CD14-positive monocyte (primary cell): ENCODE results near the gene UBL4A. TPM values are rescaled to one million over a fixed set of nuclear protein-coding genes. Genes with fewer than 3 reads are reported as not detected.

Experiments
- DNase-seq, 3 donors: peaks; one replicate each; pipeline ENCODE4 v3.0.0-alpha.2; 2011 to 2022
- H2AFZ ChIP-seq: 2 replicates; pipeline ENCODE4 v1.6.0; 2012; ENCODE audit warnings: mild to moderate bottlenecking, low read depth, low read length, inconsistent platforms; ENCODE audit not compliant: insufficient read depth, poor library complexity, severe bottlenecking
- H3K27ac ChIP-seq, 2 donors: 1 replicate in 1 of 2; 2 replicates in 1 of 2; pipeline ENCODE4 v1.5.1; 2012 to 2013; ENCODE audit warnings: low read length in 2 of 2, control low read depth in 1 of 2, inconsistent platforms in 1 of 2, low read depth in 1 of 2, mild to moderate bottlenecking in 1 of 2
- H3K27me3 ChIP-seq, 2 donors: one replicate each; pipeline versions ENCODE4 v1.6.0 to v1.6.1; 2011 to 2013; ENCODE audit warnings: low read length in 2 of 2; ENCODE audit not compliant: control insufficient read depth in 2 of 2, insufficient read depth in 2 of 2
- H3K36me3 ChIP-seq, 2 donors: replicated peaks in 1 of 2; 1 replicate in 1 of 2; 2 replicates in 1 of 2; pipeline versions ENCODE4 v1.5.1 to v1.6.1; 2012 to 2013; ENCODE audit warnings: low read length in 2 of 2, control low read depth in 1 of 2, inconsistent platforms in 1 of 2, mild to moderate bottlenecking in 1 of 2; ENCODE audit not compliant: insufficient read depth in 2 of 2, control insufficient read depth in 1 of 2
- H3K4me1 ChIP-seq, 2 donors: 1 replicate in 1 of 2; 2 replicates in 1 of 2; pipeline versions ENCODE4 v1.5.1 to v1.6.1; 2012 to 2013; ENCODE audit warnings: low read length in 2 of 2, control low read depth in 1 of 2, inconsistent platforms in 1 of 2, mild to moderate bottlenecking in 1 of 2, moderate library complexity in 1 of 2; ENCODE audit not compliant: insufficient read depth in 2 of 2, control insufficient read depth in 1 of 2
- H3K4me2 ChIP-seq: replicated peaks from 2 replicates; pipeline ENCODE3; 2012; ENCODE audit warnings: low read length, moderate library complexity, mild to moderate bottlenecking; ENCODE audit not compliant: poor library complexity, severe bottlenecking; ENCODE audit errors: extremely low read depth
- H3K4me3 ChIP-seq, 3 experiments: fragments of 200-600 bp in 1 of 3; sonication (generic) in 1 of 3; replicated peaks in 1 of 3; 1 replicate in 2 of 3; 2 replicates in 1 of 3; pipeline ENCODE4 v1.5.1; 2011 to 2013; ENCODE audit warnings: low read length in 3 of 3, mild to moderate bottlenecking in 3 of 3, control low read depth in 2 of 3, low read depth in 2 of 3, inconsistent platforms in 1 of 3, moderate library complexity in 1 of 3
- H3K79me2 ChIP-seq: 2 replicates; pipeline ENCODE4 v1.6.0; 2012; ENCODE audit warnings: mild to moderate bottlenecking, control low read depth, inconsistent platforms, low read length, moderate library complexity; ENCODE audit not compliant: insufficient read depth
- H3K9ac ChIP-seq: 2 replicates; pipeline ENCODE4 v1.6.0; 2017; ENCODE audit warnings: low read length, mild to moderate bottlenecking; ENCODE audit not compliant: insufficient read depth, poor library complexity, severe bottlenecking
- H3K9me3 ChIP-seq, 2 donors: replicated peaks in 1 of 2; 1 replicate in 1 of 2; 2 replicates in 1 of 2; pipeline versions ENCODE4 v1.5.1 to v1.6.1; 2012 to 2013; ENCODE audit warnings: low read length in 2 of 2, control low read depth in 1 of 2; ENCODE audit not compliant: control insufficient read depth in 1 of 2, insufficient read depth in 1 of 2
- H4K20me1 ChIP-seq: 2 replicates; pipeline ENCODE4 v1.6.0; 2012; ENCODE audit warnings: mild to moderate bottlenecking, low read length, control low read depth, moderate library complexity; ENCODE audit not compliant: insufficient read depth
- H3K27ac Mint-ChIP-seq, 7 donors: one replicate each; pipeline ENCODE4 v1.8.0; 2020; ENCODE audit warnings: mild to moderate bottlenecking in 7 of 7, mixed read lengths in 7 of 7, moderate library complexity in 6 of 7, inconsistent platforms in 2 of 7
- H3K27me3 Mint-ChIP-seq, 3 donors: one replicate each; pipeline ENCODE4 v1.8.0; 2021 to 2022; ENCODE audit warnings: low read depth in 3 of 3, mild to moderate bottlenecking in 3 of 3, mixed read lengths in 3 of 3, moderate library complexity in 3 of 3, inconsistent platforms in 1 of 3
- H3K36me3 Mint-ChIP-seq, 2 donors: one replicate each; pipeline ENCODE4 v1.8.0; 2020; ENCODE audit warnings: mixed read lengths in 2 of 2, inconsistent platforms in 1 of 2, mild to moderate bottlenecking in 1 of 2
- H3K4me1 Mint-ChIP-seq: one replicate; pipeline ENCODE4 v1.8.0; 2020; ENCODE audit warnings: mild to moderate bottlenecking, mixed read lengths
- H3K4me3 Mint-ChIP-seq, 2 donors: one replicate each; pipeline ENCODE4 v1.8.0; 2020; ENCODE audit warnings: mild to moderate bottlenecking in 2 of 2, mixed read lengths in 2 of 2, moderate library complexity in 1 of 2
- H3K9me3 Mint-ChIP-seq, 7 donors: one replicate each; pipeline ENCODE4 v1.8.0; 2020 to 2022; ENCODE audit warnings: mixed read lengths in 7 of 7, mild to moderate bottlenecking in 6 of 7, moderate library complexity in 6 of 7, inconsistent platforms in 2 of 7
- CTCF ChIP-seq: fragments of 200-600 bp; IDR thresholded peaks from one replicate; pipeline ENCODE4 v1.8.0; 2022; ENCODE audit warnings: antibody characterized with exemption, mild to moderate bottlenecking
- WGBS: methylation state at CpG from one replicate; pipeline ENCODE4 v1.1.5; 2013; ENCODE audit warnings: missing lambda C conversion rate; ENCODE audit not compliant: insufficient coverage; 5-methylcytosine and 5-hydroxymethylcytosine counted together
- intact Hi-C, 2 donors: fragments of 100-400 bp; cut with micrococcal nuclease; formaldehyde crosslinking; loops; one replicate each; pipeline versions ENCODE4 v1.15.0 to v1.15.1; 2023
- polyA plus RNA-seq, 3 donors: library from polyadenylated mRNA; depleted of rRNA in 1 of 3; unstranded in 2 of 3; stranded (reverse) in 1 of 3; fragments of 300-500 nt in 2 of 3; fragments of >200 nt in 1 of 3; fragmentation: Illumina TruSeq in 2 of 3; gene quantifications; 1 replicate in 2 of 3; 2 replicates in 1 of 3; pipeline ENCODE4 v1.2.3, GENCODE V29; 2012 to 2021

The UBL4A gene
- polyA plus RNA-seq, 3 donors, result 27.9 to 29.0 (median 28.1) TPM

GRCh38 chrX:154473683-154474082 lies 12.7 kb downstream of the UBL4A start:
- H2AFZ ChIP-seq, result no peak overlapping the region
- no peaks in the 10 kb centered on the region for H3K27me3 ChIP-seq
- H3K9me3 ChIP-seq, result peaks cover 0 to 4% of the 10 kb centered on the region in 2 donors
- Mint-ChIP-seq H3K4me1 (peaks cover 4% of the 10 kb centered on the region), H3K4me3 (no peak overlapping the region), H3K9me3 (peaks cover 0 to 14% (median 2%) of the 10 kb centered on the region in 7 donors), H3K36me3 (no peaks in the 10 kb centered on the region), H3K27ac (no peak overlapping the region), H3K27me3 (peaks cover 0 to 10% (median 2%) of the 10 kb centered on the region in 3 donors)
- WGBS, result 77% methylated on average over 3 of the region's 7 CpGs
- peaks cover 6 to 8% of the 10 kb centered on the region in 2 donors for H3K4me1 ChIP-seq
- H3K4me2 ChIP-seq, result no peak overlapping the region
- no peak for TF ChIP-seq CTCF
- no peaks in the 10 kb centered on the region for H3K79me2 ChIP-seq
- H3K27ac ChIP-seq, result no peak overlapping the region
- H4K20me1 ChIP-seq, result no peaks in the 10 kb centered on the region
- intact Hi-C loops, result no loop called here
- no peaks in the 10 kb centered on the region for H3K36me3 ChIP-seq
- DNase-seq, result no peak
- H3K9ac ChIP-seq, result no peak overlapping the region
- no peak overlapping the region for H3K4me3 ChIP-seq

- Histone ChIP-seq H3K9me3 (peaks cover 0 to 4% of the 10 kb centered on the region in 2 donors), H3K79me2 (no peaks in the 10 kb centered on the region), H4K20me1 (no peaks in the 10 kb centered on the region), H3K27ac (no peak overlapping the region), H3K4me3 (no peak overlapping the region), H3K36me3 (no peaks in the 10 kb centered on the region), H2AFZ (no peak overlapping the region), H3K27me3 (no peaks in the 10 kb centered on the region), H3K4me1 (peaks cover 2 to 3% of the 10 kb centered on the region in 2 donors), H3K9ac (no peak overlapping the region), H3K4me2 (no peak overlapping the region)
- H3K4me1 Mint-ChIP-seq, result no peaks in the 10 kb centered on the region
- no peak overlapping the region for H3K27ac Mint-ChIP-seq
- 84% methylated on average over 11 of the region's 28 CpGs for WGBS
- TF ChIP-seq CTCF, result no peak
- H3K36me3 Mint-ChIP-seq, result no peaks in the 10 kb centered on the region
- no peak for DNase-seq
- H3K9me3 Mint-ChIP-seq, result peaks cover 0 to 10% (median 2%) of the 10 kb centered on the region in 7 donors
- peaks cover 0 to 10% (median 2%) of the 10 kb centered on the region in 3 donors for H3K27me3 Mint-ChIP-seq
- H3K4me3 Mint-ChIP-seq, result no peak overlapping the region
- intact Hi-C loops, result no loop called here
These were observed 13.5 kb downstream of the UBL4A start for GRCh38 chrX:154472685-154473632.
